PC-9 (cell line): ENCODE results near the gene MAPK1. TPM values are rescaled to one million over a fixed set of nuclear protein-coding genes. Genes with fewer than 3 reads are reported as not detected.

ENCODE experiments used
- BruUV-seq: library from RNA; stranded (reverse); fragments of 400-500 nt; replicated peaks from 2 replicates; lab custom pipeline; 2021; lab: Mats Ljungman, UMichigan
- CTCF ChIA-PET: fragments of 300-600 bp; sonication (Branson Sonifier 250); formaldehyde crosslinking; loops from one replicate; lab custom pipeline; 2022; ENCODE audit warnings: antibody characterized with exemption; lab: Charles Lee
- POLR2A ChIA-PET: fragments of 300-600 bp; sonication (Branson Sonifier 250); formaldehyde crosslinking; loops from one replicate; lab custom pipeline; 2022; ENCODE audit warnings: antibody characterized with exemption; ENCODE audit not compliant: unreplicated experiment; lab: Charles Lee
- DNase-seq, 2 experiments: peaks; one replicate each; pipeline versions ENCODE4 v3.0.0 to v3.0.0-alpha.2; 2015 to 2022; ENCODE audit warnings: mixed read lengths in 1 of 2
- H2AFZ ChIP-seq: fragments of 200-600 bp; sonication (generic); 2 replicates; pipeline ENCODE4 v1.8.1; 2017; ENCODE audit warnings: antibody characterized with exemption
- H3F3A ChIP-seq: fragments of 200-600 bp; sonication (generic); 2 replicates; pipeline ENCODE4 v1.8.1; 2017; ENCODE audit warnings: antibody characterized with exemption, mild to moderate bottlenecking, low read depth; ENCODE audit not compliant: insufficient read depth
- H3K27ac ChIP-seq: fragments of 200-600 bp; sonication (generic); 2 replicates; pipeline ENCODE4 v1.6.1; 2016; ENCODE audit warnings: mixed run types
- H3K27me3 ChIP-seq: fragments of 200-600 bp; sonication (generic); 2 replicates; pipeline ENCODE4 v1.6.1; 2016; ENCODE audit warnings: low read depth, mixed run types; ENCODE audit not compliant: insufficient read depth
- H3K36me3 ChIP-seq: fragments of 200-600 bp; sonication (generic); 2 replicates; pipeline ENCODE4 v1.6.1; 2016; ENCODE audit warnings: low read depth, mixed run types
- H3K4me1 ChIP-seq: fragments of 200-600 bp; sonication (generic); replicated peaks from 2 replicates; pipeline ENCODE4 v1.6.1; 2016; ENCODE audit warnings: mixed run types; ENCODE audit not compliant: insufficient read depth
- H3K4me2 ChIP-seq: fragments of 200-600 bp; sonication (generic); 2 replicates; pipeline ENCODE4 v1.6.1; 2017; ENCODE audit warnings: mixed run types
- H3K4me3 ChIP-seq: fragments of 200-600 bp; sonication (generic); 2 replicates; pipeline ENCODE4 v1.6.1; 2016; ENCODE audit warnings: mixed run types
- H3K79me2 ChIP-seq: fragments of 200-600 bp; sonication (generic); 2 replicates; pipeline ENCODE4 v1.6.1; 2017; ENCODE audit warnings: low read depth, mixed run types
- H3K9me2 ChIP-seq: fragments of 200-600 bp; sonication (generic); 2 replicates; pipeline ENCODE4 v1.8.1; 2017; ENCODE audit warnings: mild to moderate bottlenecking; ENCODE audit not compliant: insufficient read depth
- H3K9me3 ChIP-seq: fragments of 200-600 bp; sonication (generic); 2 replicates; pipeline ENCODE4 v1.8.1; 2016; ENCODE audit warnings: low read depth; ENCODE audit not compliant: insufficient read depth
- H4K20me1 ChIP-seq: fragments of 200-600 bp; sonication (generic); 2 replicates; pipeline ENCODE4 v1.8.1; 2017; ENCODE audit not compliant: insufficient read depth
- EZH2 ChIP-seq: fragments of 200-600 bp; sonication (generic); IDR thresholded peaks from 2 replicates; pipeline ENCODE4 v1.8.0; 2017; ENCODE audit warnings: antibody characterized with exemption, low read depth
- intact Hi-C: fragments of 100-400 bp; cut with micrococcal nuclease; formaldehyde crosslinking; loops from one replicate; pipeline ENCODE4 v1.10.0; 2022; ENCODE audit not compliant: unreplicated experiment
- total RNA-seq: library from RNA; stranded (reverse); gene quantifications from 2 replicates; pipeline ENCODE4 v1.2.3, GENCODE V29; 2021
- TF ChIP-seq, protein P1 (sequence below): fragments of 200-600 bp; sonication (generic); conservative IDR thresholded peaks from 2 replicates; pipeline ENCODE4 v1.6.1; 2017; ENCODE audit warnings: mixed run types, antibody characterized with exemption, mild to moderate bottlenecking, moderate library complexity

Gene MAPK1
- total RNA-seq, 1 experiment from 2014 or later = 82.8 TPM

DNA sequence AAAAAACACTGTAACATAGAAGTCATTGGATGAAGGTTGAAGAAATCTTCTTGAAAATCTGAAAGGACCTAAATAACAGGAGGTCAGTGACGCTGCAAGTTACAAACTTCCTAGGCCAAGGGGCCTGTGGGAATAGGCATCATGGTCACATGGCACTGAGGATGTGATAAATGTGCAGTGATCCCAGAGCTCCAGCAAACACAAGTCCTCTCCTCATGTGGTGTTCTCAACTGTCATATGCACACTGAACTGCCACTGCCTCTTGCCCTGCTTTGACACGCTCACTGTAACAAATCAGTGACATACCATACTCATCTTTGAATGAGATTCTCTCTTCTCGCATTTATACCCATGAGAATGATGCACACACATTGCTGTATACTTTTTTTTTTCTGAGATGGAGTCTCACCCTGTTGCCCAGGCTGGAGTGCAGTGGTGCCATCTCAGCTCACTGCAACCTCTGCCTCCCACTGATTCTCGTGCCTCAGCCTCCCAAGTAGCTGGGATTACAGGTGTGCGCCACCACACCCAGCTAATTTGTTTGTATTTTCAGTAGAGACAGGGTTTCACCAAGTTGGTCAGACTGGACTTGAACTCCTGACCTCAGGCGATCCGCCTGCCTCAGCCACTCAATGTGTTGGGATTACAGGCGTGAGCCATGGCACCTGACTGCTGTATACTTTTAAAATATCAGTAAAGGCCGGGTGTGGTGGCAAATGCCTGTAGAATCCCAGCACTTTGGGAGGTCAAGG lies 66.7 kb downstream of the MAPK1 start:
- no TSS peak for BruUV-seq
- TF ChIP-seq, protein P1, sequence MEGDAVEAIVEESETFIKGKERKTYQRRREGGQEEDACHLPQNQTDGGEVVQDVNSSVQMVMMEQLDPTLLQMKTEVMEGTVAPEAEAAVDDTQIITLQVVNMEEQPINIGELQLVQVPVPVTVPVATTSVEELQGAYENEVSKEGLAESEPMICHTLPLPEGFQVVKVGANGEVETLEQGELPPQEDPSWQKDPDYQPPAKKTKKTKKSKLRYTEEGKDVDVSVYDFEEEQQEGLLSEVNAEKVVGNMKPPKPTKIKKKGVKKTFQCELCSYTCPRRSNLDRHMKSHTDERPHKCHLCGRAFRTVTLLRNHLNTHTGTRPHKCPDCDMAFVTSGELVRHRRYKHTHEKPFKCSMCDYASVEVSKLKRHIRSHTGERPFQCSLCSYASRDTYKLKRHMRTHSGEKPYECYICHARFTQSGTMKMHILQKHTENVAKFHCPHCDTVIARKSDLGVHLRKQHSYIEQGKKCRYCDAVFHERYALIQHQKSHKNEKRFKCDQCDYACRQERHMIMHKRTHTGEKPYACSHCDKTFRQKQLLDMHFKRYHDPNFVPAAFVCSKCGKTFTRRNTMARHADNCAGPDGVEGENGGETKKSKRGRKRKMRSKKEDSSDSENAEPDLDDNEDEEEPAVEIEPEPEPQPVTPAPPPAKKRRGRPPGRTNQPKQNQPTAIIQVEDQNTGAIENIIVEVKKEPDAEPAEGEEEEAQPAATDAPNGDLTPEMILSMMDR = no peak
- no peak for TF ChIP-seq EZH2
- DNase-seq = no peak
- H3K9me3 ChIP-seq = no peaks in the 10 kb centered on the region
- intact Hi-C loops = no loop called here
- H3K27me3 ChIP-seq = no peaks in the 10 kb centered on the region
- no peak overlapping the region for H3K4me3 ChIP-seq
- ChIA-PET CTCF (interaction anchor here (0.6 kb wide), 1 partner anchor 44 kb away, joined by 10 read pairs; no protein-coding TSS in a partner anchor), POLR2A (no interaction called here)
- 0 out of 2 replicates have a peak, but pooled peaks cover 6% of the 10 kb centered on the region for H3K36me3 ChIP-seq
- no peaks in the 10 kb centered on the region for H3K79me2 ChIP-seq
- no peaks in the 10 kb centered on the region for H3K4me1 ChIP-seq
- no peaks in the 10 kb centered on the region for H3K9me2 ChIP-seq
- H3K27ac ChIP-seq = no peak overlapping the region
- no peaks in the 10 kb centered on the region for H4K20me1 ChIP-seq
- H2AFZ ChIP-seq = no peak overlapping the region
- no peaks in the 10 kb centered on the region for H3F3A ChIP-seq
- no peak overlapping the region for H3K4me2 ChIP-seq

DNA sequence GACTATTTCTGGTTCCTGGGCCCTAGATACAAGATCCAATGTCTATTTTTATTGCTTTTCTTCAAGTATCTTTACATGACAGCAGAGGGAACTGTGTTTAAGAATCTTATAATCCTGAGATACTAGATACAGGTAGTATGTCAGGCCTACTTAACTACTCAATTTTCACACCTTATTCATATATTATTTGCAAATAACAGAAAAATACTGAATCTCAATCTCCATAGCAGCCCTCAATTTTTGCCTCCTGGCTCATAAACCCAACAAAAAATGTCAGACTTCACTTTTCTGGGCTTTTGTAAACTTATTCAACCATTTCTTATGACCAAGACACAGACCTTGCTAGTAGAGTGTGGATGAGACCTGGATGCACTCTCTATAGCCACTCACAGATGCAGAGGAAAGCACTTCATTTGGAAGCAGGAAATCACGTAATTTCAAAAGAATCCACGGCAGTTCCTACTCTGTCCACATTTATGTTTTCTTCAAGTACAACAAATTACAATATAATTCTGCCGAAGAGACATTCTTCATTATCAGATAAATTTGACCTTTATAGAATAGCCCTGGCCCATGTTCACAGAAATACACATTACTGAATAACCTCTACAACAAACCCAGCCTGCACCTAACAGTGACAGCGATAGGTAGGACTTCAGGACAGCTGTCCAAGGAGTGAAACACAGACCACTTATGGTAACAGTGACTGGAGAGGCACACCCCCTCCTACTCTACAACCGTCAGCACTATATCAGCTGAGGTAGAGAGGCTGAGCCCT lies 69.8 kb downstream of the MAPK1 start:
- ChIA-PET POLR2A (interaction anchor here (0.5 kb wide), 1 partner anchor 58 kb away, joined by 4 read pairs; no protein-coding TSS in a partner anchor), CTCF (no interaction called here)
- no peaks in the 10 kb centered on the region for H3K9me2 ChIP-seq
- intact Hi-C loops = no loop called here
- no peak overlapping the region for H3K4me2 ChIP-seq
- H3K4me1 ChIP-seq = no peaks in the 10 kb centered on the region
- no peak for DNase-seq
- BruUV-seq = no TSS peak
- no peak overlapping the region for H3K27ac ChIP-seq
- no peaks in the 10 kb centered on the region for H3K79me2 ChIP-seq
- no peaks in the 10 kb centered on the region for H3F3A ChIP-seq
- no peaks in the 10 kb centered on the region for H3K27me3 ChIP-seq
- TF ChIP-seq EZH2 = no peak
- H3K4me3 ChIP-seq = no peak overlapping the region
- H3K36me3 ChIP-seq = no peaks in the 10 kb centered on the region
- no peaks in the 10 kb centered on the region for H3K9me3 ChIP-seq
- no peak overlapping the region for H2AFZ ChIP-seq
- H4K20me1 ChIP-seq = no peaks in the 10 kb centered on the region

DNA sequence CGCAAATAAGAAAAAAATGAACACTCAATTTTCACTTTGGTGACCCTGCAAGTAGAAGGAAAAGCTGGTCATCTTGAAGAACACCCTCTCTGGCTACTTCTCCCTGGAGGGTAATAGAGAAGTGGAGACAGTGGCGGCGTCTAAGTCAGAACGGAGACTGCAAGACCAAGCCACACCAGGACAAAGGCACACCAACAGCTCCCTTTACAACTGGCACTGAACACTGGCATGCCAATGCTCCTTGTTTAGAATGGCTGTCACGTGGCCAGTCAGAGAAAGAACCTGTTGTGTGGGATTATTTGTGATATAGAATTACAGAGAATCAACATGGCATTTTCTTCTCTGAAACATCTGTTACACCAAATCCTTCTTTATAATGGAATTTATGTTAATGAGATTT lies 70.6 kb downstream of the MAPK1 start:
- H4K20me1 ChIP-seq = no peaks in the 10 kb centered on the region
- ChIA-PET CTCF (no interaction called here), POLR2A (no interaction called here)
- H3K79me2 ChIP-seq = no peaks in the 10 kb centered on the region
- no peaks in the 10 kb centered on the region for H3K9me2 ChIP-seq
- intact Hi-C loops = no loop called here
- no peaks in the 10 kb centered on the region for H3K4me1 ChIP-seq
- TF ChIP-seq, protein P1 = no peak
- no peak for TF ChIP-seq EZH2
- BruUV-seq = no TSS peak
- no peaks in the 10 kb centered on the region for H3K36me3 ChIP-seq
- no peaks in the 10 kb centered on the region for H3K27me3 ChIP-seq
- H3K9me3 ChIP-seq = no peaks in the 10 kb centered on the region
- H2AFZ ChIP-seq = no peak overlapping the region
- no peak overlapping the region for H3K27ac ChIP-seq
- H3K4me3 ChIP-seq = no peak overlapping the region
- DNase-seq = no peak
- no peaks in the 10 kb centered on the region for H3F3A ChIP-seq
- no peak overlapping the region for H3K4me2 ChIP-seq
